GM18873 (cell line): ENCODE measurements around the gene TXNDC15.
A peak's percentile ranks its signal among the peaks of the same experiment; 100 is the strongest.
"Not testable (repeated sequence)": the region's sequence is repeated elsewhere in the genome, so short reads cannot be mapped to it uniquely, and the experiment has no call there.

ENCODE experiments used
- ATAC-seq: cut with Tn5 transposase; IDR thresholded peaks from one replicate; pipeline ENCODE4 v1.9.1; 2021; ENCODE audit warnings: mild to moderate bottlenecking, moderate library complexity, moderate number of reproducible peaks; ENCODE audit not compliant: unreplicated experiment, low FRiP score

Gene TXNDC15, protein sequence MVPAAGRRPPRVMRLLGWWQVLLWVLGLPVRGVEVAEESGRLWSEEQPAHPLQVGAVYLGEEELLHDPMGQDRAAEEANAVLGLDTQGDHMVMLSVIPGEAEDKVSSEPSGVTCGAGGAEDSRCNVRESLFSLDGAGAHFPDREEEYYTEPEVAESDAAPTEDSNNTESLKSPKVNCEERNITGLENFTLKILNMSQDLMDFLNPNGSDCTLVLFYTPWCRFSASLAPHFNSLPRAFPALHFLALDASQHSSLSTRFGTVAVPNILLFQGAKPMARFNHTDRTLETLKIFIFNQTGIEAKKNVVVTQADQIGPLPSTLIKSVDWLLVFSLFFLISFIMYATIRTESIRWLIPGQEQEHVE

DNA sequence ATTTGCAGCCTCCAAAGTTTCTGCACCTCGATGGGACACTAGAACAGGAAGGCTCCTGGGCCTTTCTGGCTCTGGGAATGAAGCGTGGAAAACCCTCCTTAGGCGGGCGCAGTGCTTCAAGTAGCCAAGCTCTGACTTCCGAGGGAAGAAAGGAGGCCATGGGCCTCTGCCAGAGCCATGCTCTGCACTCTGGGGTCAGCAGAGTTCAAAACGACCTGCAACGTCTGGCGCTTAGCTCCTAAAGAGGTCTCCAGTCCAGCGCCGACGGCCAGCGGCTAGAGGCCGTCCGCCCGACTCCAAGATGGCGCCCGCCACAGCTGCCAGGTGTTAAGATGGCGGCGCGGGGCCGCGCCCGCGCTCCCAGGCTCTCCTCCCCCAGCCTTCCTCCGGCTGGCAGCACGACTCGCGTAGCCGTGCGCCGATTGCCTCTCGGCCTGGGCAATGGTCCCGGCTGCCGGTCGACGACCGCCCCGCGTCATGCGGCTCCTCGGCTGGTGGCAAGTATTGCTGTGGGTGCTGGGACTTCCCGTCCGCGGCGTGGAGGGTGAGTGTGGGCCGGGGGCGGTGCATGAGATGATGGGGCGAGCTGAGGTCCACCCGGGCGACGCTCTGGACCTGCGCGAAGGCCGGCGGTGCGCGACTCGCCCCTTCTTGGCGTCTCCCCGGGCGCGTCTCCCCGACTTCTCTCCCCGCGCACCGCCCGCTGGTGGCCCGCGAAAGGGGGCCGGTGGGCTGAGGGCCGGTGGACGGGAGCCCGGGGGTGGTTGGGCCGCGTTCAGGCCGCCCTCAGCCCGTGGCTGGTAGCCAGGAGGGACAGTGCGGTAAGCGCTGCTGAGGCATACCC is at the start of gene TXNDC15:
TSS of gene TXNDC15 (plus strand) at position 385 of the 844 bp plus-strand sequence. CDS start at position 442, 57 bp downstream.
- peak; percentile 65 for ATAC-seq

DNA sequence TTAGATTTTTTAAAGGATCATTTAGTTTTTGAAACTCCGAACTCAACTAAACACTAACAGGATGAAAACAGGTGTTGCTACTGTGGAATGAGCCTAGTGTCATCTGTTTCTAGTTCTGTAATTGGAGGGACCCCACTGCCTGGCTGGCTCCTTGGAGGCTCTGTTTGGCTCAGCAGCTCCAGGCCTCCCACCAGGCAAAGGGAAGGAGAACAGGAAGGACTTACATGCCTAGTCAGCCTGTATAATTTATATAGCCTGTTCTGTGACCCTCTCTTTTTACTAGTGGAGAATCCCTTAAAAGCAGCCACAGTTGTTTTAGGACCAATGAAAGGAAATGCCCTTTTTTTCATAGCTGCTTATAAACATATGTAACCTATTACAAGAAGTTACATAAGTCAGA is 49.5 kb upstream of the TXNDC15 start:
- ATAC-seq = no peak

DNA sequence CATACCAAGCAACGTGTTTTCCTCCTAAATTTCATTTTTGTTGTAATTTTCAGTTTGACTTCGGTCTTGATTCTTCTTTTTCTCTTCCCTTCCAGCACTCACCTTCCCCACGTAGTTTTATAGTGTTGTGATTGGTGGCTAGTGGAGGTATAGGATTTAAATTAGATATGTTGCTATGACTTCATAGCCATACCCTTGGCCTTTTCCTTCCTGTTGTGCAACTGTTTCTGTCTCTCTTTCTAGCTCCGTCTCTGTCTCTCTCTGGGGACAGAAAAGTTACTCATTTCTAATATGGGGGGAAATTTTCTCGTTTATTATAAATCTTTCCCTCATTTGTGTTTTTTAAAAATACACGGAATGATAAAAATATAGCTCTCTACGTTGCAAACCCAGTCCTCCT is 49.0 kb upstream of the TXNDC15 start:
- no peak for ATAC-seq

DNA sequence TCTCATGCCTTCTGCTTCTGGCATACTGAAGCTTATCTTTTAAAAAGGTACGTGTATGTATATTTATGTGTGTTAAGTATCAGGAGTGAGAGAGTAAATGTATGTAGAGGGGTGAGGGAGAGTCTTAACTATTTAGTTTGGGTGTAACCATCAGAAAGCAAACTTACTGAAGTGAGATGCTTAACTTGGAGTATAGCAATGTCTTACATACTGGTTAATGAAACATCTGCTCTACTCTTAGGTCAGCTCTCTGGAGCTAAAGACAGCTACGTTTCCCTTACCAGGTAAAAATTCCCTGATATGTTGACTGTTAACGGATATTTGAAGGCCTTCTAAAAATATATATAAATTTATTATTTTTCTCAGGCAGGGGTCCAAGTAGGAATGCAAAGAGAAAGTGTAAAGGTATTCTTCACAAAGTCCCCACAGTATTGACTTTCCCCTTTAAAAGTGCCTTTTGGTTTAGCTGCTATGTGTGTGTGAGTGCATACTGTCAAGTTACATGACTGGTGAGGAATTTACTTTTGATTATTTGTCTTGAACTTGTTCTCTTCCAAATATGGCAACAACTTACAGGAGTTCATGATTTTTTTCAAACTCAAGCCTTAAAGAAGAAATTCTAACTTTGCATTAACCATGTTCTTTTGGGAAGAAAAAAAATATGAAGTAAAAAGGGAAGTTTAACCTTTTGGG is 40.7 kb upstream of the TXNDC15 start:
- no peak for ATAC-seq

DNA sequence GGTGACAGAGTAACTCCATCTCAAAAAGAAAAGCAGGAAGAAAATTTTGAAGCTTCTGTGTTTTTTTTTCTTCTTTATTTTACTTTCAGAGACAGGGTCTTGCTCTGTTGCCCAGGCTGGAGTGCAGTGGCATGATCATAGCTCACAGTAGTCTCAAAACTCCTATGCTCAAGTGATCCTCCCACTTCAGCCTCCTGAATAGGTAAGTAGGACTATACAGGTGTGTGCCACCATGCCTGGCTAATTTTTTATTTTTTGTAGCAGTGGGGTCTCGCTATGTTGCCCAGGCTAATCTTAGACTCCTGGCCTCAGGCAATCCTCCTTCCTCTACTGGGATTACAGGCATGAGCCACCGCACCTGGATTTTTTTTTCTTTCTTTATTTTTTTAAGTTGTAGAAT is 38.5 kb upstream of the TXNDC15 start:
- ATAC-seq = no peak

DNA sequence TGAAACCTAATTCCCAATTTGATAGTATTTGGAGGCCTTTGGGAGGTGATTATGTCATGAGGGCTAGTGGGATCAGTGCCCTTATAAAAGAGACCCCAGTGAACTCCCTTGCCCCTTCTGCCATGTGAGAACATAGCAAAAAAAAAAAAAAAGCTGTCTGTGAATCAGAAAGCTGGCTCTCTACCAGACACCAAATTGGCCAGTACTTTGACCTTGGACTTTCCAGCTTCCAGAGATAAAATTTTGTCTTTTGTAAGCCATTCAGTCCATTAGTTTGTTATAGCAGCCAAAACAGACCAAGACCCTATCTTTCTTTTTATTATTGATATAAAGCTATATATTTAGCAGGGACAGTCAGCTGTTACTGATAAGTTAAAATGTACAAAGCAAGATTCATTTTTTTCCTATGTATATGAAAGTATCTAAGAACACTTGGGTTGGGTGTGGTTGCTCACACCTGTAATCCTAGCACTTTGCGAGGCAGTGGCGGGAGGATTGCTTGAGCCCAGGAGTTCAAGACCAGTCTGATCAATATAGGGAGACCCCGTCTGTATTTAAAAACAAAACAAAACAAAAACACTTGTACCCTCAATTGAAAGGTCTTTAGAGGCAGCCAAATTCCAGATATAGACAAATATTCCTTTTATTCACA is 36.5 kb upstream of the TXNDC15 start:
- ATAC-seq = no peak

DNA sequence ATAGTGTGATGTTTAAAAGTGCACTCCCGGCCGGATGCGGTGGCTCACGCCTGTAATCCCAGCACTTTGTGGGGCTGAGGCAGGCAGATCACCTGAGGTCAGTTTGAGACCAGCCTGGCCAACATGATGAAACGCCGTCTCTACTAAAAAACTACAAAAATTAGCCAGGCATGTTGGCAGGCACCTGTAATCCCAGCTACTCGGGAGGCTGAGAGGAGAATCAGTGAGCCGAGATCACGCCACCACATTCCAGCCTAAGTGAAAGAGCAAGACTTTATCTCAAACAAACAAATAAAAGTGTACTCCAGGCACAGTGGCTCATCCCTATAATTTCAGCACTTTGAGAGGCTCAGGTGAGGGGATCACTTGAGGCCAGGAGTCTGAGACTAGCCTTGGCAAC is 35.8 kb upstream of the TXNDC15 start:
- not testable (repeated sequence) for ATAC-seq

DNA sequence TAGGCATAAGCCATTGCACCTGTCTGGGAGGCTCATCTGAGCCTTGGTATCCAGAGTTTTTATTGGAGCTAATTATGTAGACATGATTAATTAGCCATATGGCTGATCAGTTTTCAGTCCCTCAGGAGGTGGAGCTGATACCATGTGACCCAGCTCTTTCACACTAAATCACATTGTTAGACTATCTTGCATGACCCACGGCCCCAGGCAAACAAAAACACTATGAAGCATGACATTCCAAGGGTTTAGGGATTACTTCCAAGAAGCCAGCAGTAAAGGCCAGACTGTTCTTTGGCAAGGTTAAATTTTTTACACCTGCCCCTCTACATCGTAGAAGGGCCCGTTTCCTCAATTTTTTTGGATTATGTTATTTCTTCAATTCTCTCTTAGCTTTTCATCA is 33.4 kb upstream of the TXNDC15 start:
- ATAC-seq = no peak

DNA sequence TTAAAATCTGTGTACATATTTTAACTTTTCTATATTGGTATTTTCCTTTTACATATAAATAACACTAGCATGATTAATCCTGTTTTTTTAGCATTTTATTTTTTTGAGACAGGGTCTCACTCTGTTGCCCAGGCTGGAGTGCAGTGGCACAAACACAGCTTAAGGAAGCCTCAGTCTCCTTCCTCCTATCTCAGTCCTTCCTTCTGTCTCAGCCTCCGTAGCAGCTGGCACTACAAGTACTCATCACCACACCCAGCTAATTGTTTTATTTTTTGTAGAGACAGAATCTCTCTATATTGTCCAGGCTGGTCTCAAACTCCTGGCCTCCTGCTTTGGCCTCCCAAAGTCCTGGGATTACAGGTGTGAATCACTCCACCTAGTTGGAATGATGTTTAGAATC is 29.9 kb upstream of the TXNDC15 start:
- no peak for ATAC-seq

DNA sequence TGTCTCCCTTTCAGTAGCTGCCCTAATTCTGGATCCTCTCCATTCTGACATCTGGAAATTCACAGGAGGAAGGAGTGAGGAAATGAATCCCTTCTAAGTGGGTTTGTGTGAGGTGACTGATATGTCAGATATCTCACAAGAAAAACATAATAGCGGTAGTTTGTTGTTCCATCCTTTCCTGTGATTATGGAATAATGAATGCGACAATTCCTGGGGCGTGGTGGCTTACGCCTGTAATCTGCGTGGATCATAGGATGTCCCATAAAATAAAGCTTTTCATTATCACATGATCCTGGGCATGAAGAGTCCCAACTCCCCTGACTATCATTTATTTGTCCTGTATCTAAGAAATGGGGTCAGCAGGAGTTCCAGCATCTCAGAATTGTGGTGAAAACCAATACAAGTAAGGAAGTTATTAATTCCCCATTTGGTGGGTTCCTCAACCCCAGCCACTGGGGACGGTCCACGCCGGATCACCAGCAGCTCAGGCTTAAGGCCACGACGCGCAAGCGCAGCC is 28.8 kb upstream of the TXNDC15 start:
- ATAC-seq = no peak

DNA sequence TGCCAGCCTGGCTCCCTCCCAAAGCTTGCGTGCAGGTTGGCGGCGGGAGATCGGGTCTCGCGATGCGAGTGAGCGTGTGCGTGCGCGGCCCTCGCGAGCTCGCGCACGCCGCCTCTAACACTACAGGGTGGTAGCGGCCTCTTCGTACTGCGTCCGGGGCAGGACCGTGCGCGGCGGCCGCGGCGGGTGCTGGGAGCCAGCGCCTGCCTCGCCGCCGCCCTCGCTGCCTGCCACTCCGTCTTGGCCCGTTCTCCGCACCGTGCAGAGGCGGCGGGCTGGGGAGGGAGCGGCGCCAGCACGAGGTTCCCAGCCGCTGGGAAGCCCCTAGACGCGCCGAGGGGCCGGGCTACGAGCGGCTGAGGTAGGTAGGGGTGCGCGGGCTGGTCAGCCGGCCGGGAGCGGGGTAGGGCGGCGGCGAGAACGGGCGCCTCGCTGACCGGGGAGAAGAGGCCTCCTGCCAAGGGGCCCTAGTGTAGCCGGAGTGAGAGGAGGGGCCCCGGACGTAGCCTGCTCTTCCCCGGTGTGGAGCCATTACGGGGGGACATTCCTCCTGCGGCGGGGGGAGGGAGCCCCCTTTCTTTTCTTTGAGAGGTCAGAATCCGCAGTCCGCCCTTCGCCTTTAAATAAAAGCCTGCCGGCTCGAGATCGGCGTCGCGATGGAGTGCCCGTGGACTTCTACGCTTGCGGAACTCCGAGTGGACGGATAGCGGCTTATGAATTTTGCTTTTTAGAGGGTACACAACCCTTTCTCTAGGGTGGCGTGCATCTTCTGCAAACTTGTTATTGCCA is 28.1 kb upstream of the TXNDC15 start, which contains the start of gene C5orf24:
TSS of gene C5orf24 (plus strand) at position 117 of the 789 bp plus-strand sequence. CDS start 8,933 bp downstream, outside the sequence.
- peak; percentile 84 for ATAC-seq

DNA sequence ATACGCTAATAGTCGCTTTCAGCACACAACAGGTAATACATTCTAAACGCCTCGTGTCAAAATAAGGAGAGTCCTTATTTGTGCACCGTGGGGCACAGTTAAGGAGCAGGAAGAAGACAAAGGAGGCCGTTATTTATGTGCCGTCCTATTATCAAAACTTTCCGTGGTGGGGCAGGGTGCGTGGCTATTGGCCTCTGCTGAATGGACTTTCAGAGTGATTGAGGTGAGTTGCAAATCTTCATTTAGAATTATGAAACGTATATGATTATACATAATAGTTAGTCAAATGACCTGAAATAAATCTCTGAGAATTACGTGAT is 27.6 kb upstream of the TXNDC15 start:
- no peak for ATAC-seq

DNA sequence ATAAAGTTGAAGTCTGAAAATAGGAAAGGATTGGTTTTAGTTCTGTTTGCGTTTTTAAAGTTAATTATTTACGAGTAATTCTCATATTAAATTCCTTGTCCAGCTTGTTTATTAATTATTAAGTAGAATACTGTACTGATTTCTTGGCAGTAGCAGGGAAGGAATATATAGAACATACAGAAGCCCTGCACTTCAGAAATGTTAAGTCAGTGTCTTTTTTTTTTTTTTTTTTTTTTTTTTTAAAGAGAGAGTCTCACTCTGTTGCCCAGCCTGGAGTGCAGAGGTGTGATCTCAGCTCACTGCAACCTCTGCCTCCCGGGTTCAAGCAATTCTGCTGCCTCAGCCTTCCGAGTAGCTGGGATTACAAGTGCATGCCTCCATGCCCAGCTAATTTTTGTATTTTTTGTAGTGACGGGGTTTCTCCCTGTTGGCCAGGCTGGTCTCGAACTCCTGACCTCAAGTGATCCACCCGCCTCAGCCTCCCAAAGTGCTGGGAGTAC is 24.7 kb upstream of the TXNDC15 start:
- not testable (repeated sequence) for ATAC-seq

DNA sequence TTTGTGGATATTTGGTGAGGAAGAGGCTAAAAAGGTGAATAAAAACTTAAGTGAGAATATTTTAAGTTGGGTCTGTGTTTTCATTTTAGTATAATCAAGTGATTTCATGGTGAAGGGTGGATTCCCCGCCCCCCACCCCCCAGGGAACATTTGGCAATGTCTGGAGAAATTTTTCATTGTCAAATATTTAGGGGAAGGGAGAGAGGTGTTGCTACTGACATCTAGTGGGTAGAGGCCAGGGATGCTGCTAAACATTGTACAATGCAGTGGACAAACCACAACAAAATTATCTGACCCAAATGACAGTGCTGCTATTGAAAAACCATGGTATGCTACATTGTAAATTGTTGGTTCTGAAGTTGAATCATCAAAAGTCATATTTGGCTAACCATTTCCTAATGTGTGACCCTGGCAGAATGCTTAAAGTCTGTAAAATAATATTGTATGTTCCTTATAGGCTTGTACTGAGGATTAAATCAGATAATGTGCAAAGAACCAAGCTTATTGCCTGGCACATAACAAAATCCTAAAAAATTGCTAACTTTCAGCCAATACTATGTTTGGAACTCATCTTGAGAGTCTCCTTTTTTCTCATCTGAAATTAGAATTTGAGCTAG is 22.8 kb upstream of the TXNDC15 start:
- ATAC-seq = no peak

DNA sequence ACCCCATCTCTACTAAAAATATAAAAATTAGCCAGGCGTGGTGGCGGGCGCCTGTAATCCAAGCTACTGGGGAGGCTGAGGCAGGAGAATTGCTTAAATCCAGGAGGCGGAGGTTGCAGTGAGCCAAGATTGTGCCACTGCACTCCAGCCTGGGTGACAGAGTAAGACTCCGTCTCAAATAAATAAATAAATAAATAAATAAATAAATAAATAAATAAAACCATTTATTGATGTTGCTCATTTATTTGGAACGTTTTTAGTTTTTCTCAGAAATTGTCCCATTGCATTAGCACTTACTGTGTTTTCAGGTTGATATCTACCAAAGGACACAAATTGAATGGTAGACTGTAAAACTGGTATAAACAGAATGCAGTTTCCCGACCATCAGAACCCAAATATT is 17.7 kb upstream of the TXNDC15 start:
- ATAC-seq = not testable (repeated sequence)

DNA sequence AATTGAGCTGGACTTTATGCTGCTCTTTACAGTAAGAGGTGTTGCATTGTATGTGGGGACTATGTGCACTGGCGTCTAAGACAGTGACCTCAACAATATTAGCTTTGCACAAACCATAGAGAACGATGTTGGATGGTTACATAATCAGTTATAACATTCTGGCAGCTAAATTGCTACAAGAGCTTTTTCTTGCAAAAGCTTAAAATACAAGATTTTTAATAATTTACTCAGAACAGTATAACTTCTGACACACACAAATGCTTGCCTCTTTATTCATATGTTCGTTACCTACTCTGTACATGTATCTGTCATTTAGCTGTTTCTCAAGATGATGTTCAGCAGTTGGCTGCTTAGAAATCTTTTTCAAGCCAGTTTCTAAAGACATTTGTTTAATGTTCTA is 16.8 kb upstream of the TXNDC15 start:
- no peak for ATAC-seq

DNA sequence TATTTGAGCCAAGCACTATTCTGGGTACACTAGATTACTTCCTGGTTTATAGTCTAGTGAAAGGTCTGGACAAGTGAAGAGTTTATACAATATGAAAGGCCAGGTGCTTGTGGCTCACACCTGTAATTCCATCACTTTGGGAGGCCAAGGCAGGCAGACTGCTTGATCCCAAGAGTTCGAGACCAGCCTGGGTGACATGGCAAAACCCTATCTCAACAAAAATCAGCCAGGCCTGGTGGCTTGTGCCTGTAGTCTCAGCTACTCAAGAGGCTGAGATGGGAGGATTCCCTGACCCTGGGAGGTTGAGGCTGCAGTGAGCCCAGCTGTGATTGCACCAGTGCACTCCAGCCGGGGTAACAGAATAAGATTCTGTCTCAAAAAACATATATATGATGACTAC is 9.5 kb upstream of the TXNDC15 start:
- ATAC-seq = no peak

DNA sequence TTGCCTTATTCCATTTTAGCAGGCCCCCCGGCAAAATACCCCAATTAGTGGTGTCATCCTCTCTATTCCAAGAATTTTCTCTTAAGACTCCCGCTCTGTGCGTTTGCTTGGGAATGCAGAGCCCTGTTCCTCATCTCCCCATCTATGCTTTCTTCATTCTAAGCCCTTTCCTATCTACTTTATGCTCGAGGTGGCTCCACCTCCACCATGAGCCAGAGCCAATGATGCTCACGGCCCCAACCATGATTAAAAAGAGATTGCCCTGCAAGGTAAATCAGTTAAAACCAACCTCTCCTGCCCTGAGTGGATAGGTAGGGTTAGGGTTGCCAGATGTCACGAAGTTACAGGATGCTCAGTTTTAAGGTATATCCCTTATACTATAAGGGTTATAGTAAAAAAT is 677 bp upstream of the TXNDC15 start:
- ATAC-seq = no peak
